Right atrium auricular region (tissue), 2 donors: Measurements from ENCODE around the gene C22orf42. TPM values are rescaled to one million over a fixed set of nuclear protein-coding genes. Genes with fewer than 3 reads are reported as not detected.

Experiments
- DNase-seq: peaks from one replicate; pipeline ENCODE4 v3.0.0-alpha.2; 2019; ENCODE audit warnings: low spot score
- H3K27ac ChIP-seq, 2 donors: fragments of 200-600 bp; sonication (generic); 1 replicate in 1 of 2; 2 replicates in 1 of 2; pipeline ENCODE4 v1.5.1; 2016 to 2019
- H3K27me3 ChIP-seq, 2 donors: fragments of 200-600 bp; sonication (generic); one replicate each; pipeline versions ENCODE4 v1.5.1 to v1.6.0; 2017 to 2019
- H3K36me3 ChIP-seq: fragments of 200-600 bp; sonication (generic); one replicate; pipeline ENCODE4 v1.5.1; 2016
- H3K4me1 ChIP-seq, 2 donors: fragments of 200-600 bp; sonication (generic); one replicate each; pipeline versions ENCODE4 v1.5.1 to v1.6.0; 2017 to 2019
- H3K4me3 ChIP-seq, 2 donors: fragments of 200-600 bp; sonication (generic); 1 replicate in 1 of 2; 2 replicates in 1 of 2; pipeline ENCODE4 v1.5.1; 2017 to 2019; ENCODE audit warnings: mild to moderate bottlenecking in 1 of 2, moderate library complexity in 1 of 2
- H3K9me3 ChIP-seq, 2 donors: fragments of 200-600 bp; sonication (generic); one replicate each; pipeline ENCODE4 v1.5.1; 2019
- CTCF ChIP-seq, 2 donors: fragments of 200-600 bp; sonication (generic); IDR thresholded peaks; one replicate each; pipeline ENCODE4 v1.5.1; 2019; ENCODE audit warnings: antibody characterized with exemption in 2 of 2
- total RNA-seq, 2 donors: library from RNA; depleted of rRNA; stranded (reverse); fragments of >200 nt; gene quantifications; one replicate each; pipeline ENCODE4 v1.1.0, GENCODE V29; 2016

Gene C22orf42
- total RNA-seq, 2 donors from 2014 or later: not detected

GRCh38 chr22:32183625-32184024 lies 24.5 kb upstream of the C22orf42 start:
- Histone ChIP-seq H3K4me3 (no peak overlapping the region), H3K27ac (no peak overlapping the region), H3K27me3 (no peaks in the 10 kb centered on the region), H3K9me3 (no peaks in the 10 kb centered on the region), H3K36me3 (no peaks in the 10 kb centered on the region), H3K4me1 (no peaks in the 10 kb centered on the region)
- DNase-seq: no peak
- no peak for TF ChIP-seq CTCF (IDR thresholded peaks at IDR 0.05)

GRCh38 chr22:32181043-32181442 lies 21.9 kb upstream of the C22orf42 start:
- no peak for TF ChIP-seq CTCF (IDR thresholded peaks at IDR 0.05)
- DNase-seq: no peak
- Histone ChIP-seq H3K27ac (no peak overlapping the region), H3K4me1 (no peaks in the 10 kb centered on the region), H3K4me3 (no peak overlapping the region), H3K9me3 (peaks cover 0 to 4% of the 10 kb centered on the region in 2 donors), H3K36me3 (no peaks in the 10 kb centered on the region), H3K27me3 (peaks cover 2 to 5% of the 10 kb centered on the region in 2 donors)

GRCh38 chr22:32177221-32177765 lies 18.2 kb upstream of the C22orf42 start:
- no peak for TF ChIP-seq CTCF (IDR thresholded peaks at IDR 0.05)

GRCh38 chr22:32175683-32176644 lies 16.9 kb upstream of the C22orf42 start:
- no peak for TF ChIP-seq CTCF (IDR thresholded peaks at IDR 0.05)

More at GRCh38 chr22:32177221-32177765, 18.2 kb upstream of the C22orf42 start:
- H3K27me3 ChIP-seq: peaks cover 8 to 16% of the 10 kb centered on the region in 2 donors
- peaks cover 0 to 4% of the 10 kb centered on the region in 2 donors for H3K9me3 ChIP-seq
- H3K27ac ChIP-seq: no peak overlapping the region
- H3K4me1 ChIP-seq: no peaks in the 10 kb centered on the region
- no peaks in the 10 kb centered on the region for H3K36me3 ChIP-seq
- DNase-seq: peak; percentile 21
- H3K4me3 ChIP-seq: no peak overlapping the region

GRCh38 chr22:32175115-32175514 lies 16.0 kb upstream of the C22orf42 start:
- H3K27ac ChIP-seq: no peak overlapping the region
- peaks cover 0 to 4% of the 10 kb centered on the region in 2 donors for H3K9me3 ChIP-seq
- no peak overlapping the region for H3K4me3 ChIP-seq
- no peak for DNase-seq
- TF ChIP-seq CTCF (IDR thresholded peaks at IDR 0.05): no peak
- no peaks in the 10 kb centered on the region for H3K36me3 ChIP-seq
- H3K4me1 ChIP-seq: no peaks in the 10 kb centered on the region
- H3K27me3 ChIP-seq: peaks cover 8 to 16% of the 10 kb centered on the region in 2 donors

More at GRCh38 chr22:32175683-32176644, 16.9 kb upstream of the C22orf42 start:
- peak overlapping the region in 1 of 2 donors; percentile 32 for H3K4me3 ChIP-seq
- peaks cover 8 to 16% of the 10 kb centered on the region in 2 donors for H3K27me3 ChIP-seq
- H3K27ac ChIP-seq: no peak overlapping the region
- H3K4me1 ChIP-seq: no peaks in the 10 kb centered on the region
- DNase-seq: peak; percentile 42
- H3K36me3 ChIP-seq: no peaks in the 10 kb centered on the region
- peaks cover 0 to 4% of the 10 kb centered on the region in 2 donors for H3K9me3 ChIP-seq
